SHP77 (cell line): ENCODE data around the gene SRP54.
"Not testable (repeated sequence)": the region's sequence is repeated elsewhere in the genome, so short reads cannot be mapped to it uniquely, and the experiment has no call there.

Experiments
- DNase-seq, 2 experiments: peaks; one replicate each; lab custom pipeline; 2025; lab: John Stamatoyannopoulos, UW

SRP54 gene

GRCh38 chr14:35046751-35047536 is 64.2 kb downstream of the SRP54 start:
- peak; percentile 44 to 63 for DNase-seq

GRCh38 chr14:35047976-35048513 is 65.3 kb downstream of the SRP54 start:
- DNase-seq: no peak

GRCh38 chr14:35050652-35051051 is 67.9 kb downstream of the SRP54 start:
- peak in 1 of 2 experiments; percentile 1 for DNase-seq

- no peak for DNase-seq
Measured at GRCh38 chr14:35051796-35052195, 69.0 kb downstream of the SRP54 start.

- DNase-seq: no peak
Measured at GRCh38 chr14:35052637-35053036, 69.8 kb downstream of the SRP54 start.

- not testable (repeated sequence) for DNase-seq
Measured at GRCh38 chr14:35061113-35061791, 78.5 kb downstream of the SRP54 start.

- not testable (repeated sequence) for DNase-seq
Measured at GRCh38 chr14:35065731-35066130, 82.9 kb downstream of the SRP54 start.

- no peak for DNase-seq
Measured at GRCh38 chr14:35068238-35069012, 85.6 kb downstream of the SRP54 start.

GRCh38 chr14:35072226-35072625 is 89.4 kb downstream of the SRP54 start:
- DNase-seq: no peak

GRCh38 chr14:35073486-35073885 is 90.7 kb downstream of the SRP54 start:
- no peak for DNase-seq

- DNase-seq: no peak
Measured at GRCh38 chr14:35078082-35078481, 95.3 kb downstream of the SRP54 start.
